Vagina (tissue), 2 donors: Measurements from ENCODE around the gene MTUS2. TPM values are rescaled to one million over a fixed set of nuclear protein-coding genes. Genes with fewer than 3 reads are reported as not detected.

Source experiments
- DNase-seq, 2 donors: peaks; one replicate each; pipeline ENCODE4 v3.0.0-alpha.2; 2017; ENCODE audit errors: extremely low spot score in 2 of 2
- H3K27ac ChIP-seq: fragments of 200-600 bp; sonication (generic); one replicate; pipeline ENCODE4 v1.5.1; 2019
- H3K27me3 ChIP-seq: fragments of 200-600 bp; sonication (generic); one replicate; pipeline ENCODE4 v1.5.1; 2019
- H3K36me3 ChIP-seq, 2 donors: fragments of 200-600 bp; sonication (generic); one replicate each; pipeline ENCODE4 v1.5.1; 2017 to 2019
- H3K4me1 ChIP-seq: fragments of 200-600 bp; sonication (generic); one replicate; pipeline ENCODE4 v1.5.1; 2019
- H3K4me3 ChIP-seq, 2 donors: fragments of 200-600 bp; sonication (generic); 1 replicate in 1 of 2; 2 replicates in 1 of 2; pipeline ENCODE4 v1.5.1; 2016 to 2019
- H3K9me3 ChIP-seq: fragments of 200-600 bp; sonication (generic); one replicate; pipeline ENCODE4 v1.5.1; 2019
- POLR2A ChIP-seq, 2 donors: fragments of 450-650 bp; IDR thresholded peaks; one replicate each; pipeline ENCODE4 v1.6.1; 2017; ENCODE audit warnings: antibody characterized with exemption in 2 of 2, mild to moderate bottlenecking in 2 of 2, moderate library complexity in 2 of 2
- POLR2AphosphoS5 ChIP-seq, 2 donors: sonication (generic); formaldehyde crosslinking; IDR thresholded peaks; one replicate each; pipeline ENCODE4 v1.9.0; 2017; ENCODE audit warnings: antibody characterized with exemption in 2 of 2, mild to moderate bottlenecking in 2 of 2, low read depth in 1 of 2; ENCODE audit not compliant: insufficient read depth in 1 of 2
- intact Hi-C: fragments of 100-400 bp; cut with DNase I; formaldehyde crosslinking; loops from one replicate; pipeline ENCODE4 v1.15.1; 2023
- total RNA-seq: library from RNA; depleted of rRNA; stranded (reverse); fragments of >200 nt; gene quantifications from one replicate; pipeline ENCODE4 v1.2.3, GENCODE V29; 2016
- TF ChIP-seq, protein P1 (sequence below), 3 experiments: fragments of 450-650 bp in 2 of 3; fragments of 200-600 bp in 1 of 3; sonication (generic) in 1 of 3; IDR thresholded peaks; one replicate each; pipeline ENCODE4 v1.5.1; 2017 to 2019; ENCODE audit warnings: antibody characterized with exemption in 3 of 3, mild to moderate bottlenecking in 2 of 3, moderate library complexity in 2 of 3

MTUS2 gene
- total RNA-seq, 1 donor from 2014 or later = 0.74 TPM

DNA sequence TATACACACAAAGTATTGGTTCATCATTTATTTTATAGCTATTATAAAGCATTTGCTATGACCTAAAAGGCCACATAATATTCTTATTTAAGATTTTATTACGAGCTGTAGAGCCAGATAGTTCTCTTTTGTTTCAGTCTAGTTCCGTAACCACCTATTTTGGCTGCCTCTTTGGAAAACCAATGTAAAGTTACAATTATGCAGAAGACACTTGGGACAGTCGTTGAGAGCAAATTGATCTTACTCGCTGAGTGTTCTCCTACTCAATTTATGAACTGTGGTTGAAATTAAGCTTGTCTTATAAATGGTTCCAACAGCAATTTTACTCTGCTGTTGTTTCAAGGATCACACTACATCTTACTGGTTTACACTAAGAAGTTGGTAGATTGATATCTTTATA is 653.0 kb downstream of the MTUS2 start:
- no peak overlapping the region for H3K27ac ChIP-seq
- H3K9me3 ChIP-seq = no peaks in the 10 kb centered on the region
- TF ChIP-seq POLR2A (IDR thresholded peaks at IDR 0.05) (no peak), POLR2AphosphoS5 (IDR thresholded peaks at IDR 0.05; ENCODE audit: insufficient read depth in 1 of 2, low read depth in 1 of 2) (no peak)
- TF ChIP-seq, protein P1, sequence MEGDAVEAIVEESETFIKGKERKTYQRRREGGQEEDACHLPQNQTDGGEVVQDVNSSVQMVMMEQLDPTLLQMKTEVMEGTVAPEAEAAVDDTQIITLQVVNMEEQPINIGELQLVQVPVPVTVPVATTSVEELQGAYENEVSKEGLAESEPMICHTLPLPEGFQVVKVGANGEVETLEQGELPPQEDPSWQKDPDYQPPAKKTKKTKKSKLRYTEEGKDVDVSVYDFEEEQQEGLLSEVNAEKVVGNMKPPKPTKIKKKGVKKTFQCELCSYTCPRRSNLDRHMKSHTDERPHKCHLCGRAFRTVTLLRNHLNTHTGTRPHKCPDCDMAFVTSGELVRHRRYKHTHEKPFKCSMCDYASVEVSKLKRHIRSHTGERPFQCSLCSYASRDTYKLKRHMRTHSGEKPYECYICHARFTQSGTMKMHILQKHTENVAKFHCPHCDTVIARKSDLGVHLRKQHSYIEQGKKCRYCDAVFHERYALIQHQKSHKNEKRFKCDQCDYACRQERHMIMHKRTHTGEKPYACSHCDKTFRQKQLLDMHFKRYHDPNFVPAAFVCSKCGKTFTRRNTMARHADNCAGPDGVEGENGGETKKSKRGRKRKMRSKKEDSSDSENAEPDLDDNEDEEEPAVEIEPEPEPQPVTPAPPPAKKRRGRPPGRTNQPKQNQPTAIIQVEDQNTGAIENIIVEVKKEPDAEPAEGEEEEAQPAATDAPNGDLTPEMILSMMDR (IDR thresholded peaks at IDR 0.05) = no peak
- intact Hi-C loops = no loop called here
- no peaks in the 10 kb centered on the region for H3K4me1 ChIP-seq
- no peaks in the 10 kb centered on the region for H3K36me3 ChIP-seq
- H3K4me3 ChIP-seq = no peak overlapping the region
- no peaks in the 10 kb centered on the region for H3K27me3 ChIP-seq
- DNase-seq = no peak

DNA sequence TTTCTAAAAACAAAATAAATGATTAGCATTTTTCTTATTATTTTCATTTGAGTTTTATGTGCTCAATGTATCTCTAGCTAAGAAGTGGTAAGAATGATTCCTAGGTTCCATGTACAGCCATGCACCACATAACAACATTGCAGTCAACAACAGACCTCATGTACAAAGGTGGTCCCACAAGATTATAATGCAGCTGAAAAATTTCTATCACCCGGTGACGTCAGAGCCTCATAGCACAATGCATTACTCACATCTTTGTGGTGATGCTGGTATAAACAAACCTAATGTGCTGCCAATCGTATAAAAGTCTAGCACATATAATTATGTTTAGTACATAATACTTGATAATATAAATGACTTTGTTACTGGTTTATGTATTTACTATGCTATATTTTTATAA is 654.9 kb downstream of the MTUS2 start:
- TF ChIP-seq POLR2A (IDR thresholded peaks at IDR 0.05) (no peak), POLR2AphosphoS5 (IDR thresholded peaks at IDR 0.05; ENCODE audit: insufficient read depth in 1 of 2, low read depth in 1 of 2) (no peak)
- TF ChIP-seq, protein P1 (IDR thresholded peaks at IDR 0.05) = no peak
- Histone ChIP-seq H3K4me3 (no peak overlapping the region), H3K27me3 (no peaks in the 10 kb centered on the region), H3K9me3 (no peaks in the 10 kb centered on the region), H3K4me1 (no peaks in the 10 kb centered on the region), H3K27ac (no peak overlapping the region), H3K36me3 (no peaks in the 10 kb centered on the region)
- DNase-seq = no peak
- intact Hi-C loops = no loop called here

DNA sequence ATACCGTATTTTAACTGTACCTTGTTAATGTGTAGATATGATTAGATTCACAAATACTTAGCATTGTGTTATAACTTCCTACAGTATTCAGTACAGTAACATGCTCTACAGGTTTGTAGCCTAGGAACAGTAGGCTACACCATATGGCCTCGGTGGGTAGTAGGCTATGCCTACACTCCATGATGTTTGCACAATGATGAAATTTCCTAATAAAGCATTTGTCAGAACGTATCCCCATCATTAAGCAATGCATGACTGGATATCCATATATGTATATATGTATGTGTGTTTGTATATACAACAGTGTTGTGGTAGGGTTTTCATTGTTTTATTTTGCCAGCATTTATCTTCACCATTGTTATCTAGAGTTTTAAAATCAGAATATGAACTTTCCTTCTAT is 655.9 kb downstream of the MTUS2 start:
- no peak overlapping the region for H3K4me3 ChIP-seq
- TF ChIP-seq, protein P1 (IDR thresholded peaks at IDR 0.05) = no peak
- TF ChIP-seq POLR2AphosphoS5 (IDR thresholded peaks at IDR 0.05; ENCODE audit: insufficient read depth in 1 of 2, low read depth in 1 of 2) (no peak), POLR2A (IDR thresholded peaks at IDR 0.05) (no peak)
- intact Hi-C loops = no loop called here

DNA sequence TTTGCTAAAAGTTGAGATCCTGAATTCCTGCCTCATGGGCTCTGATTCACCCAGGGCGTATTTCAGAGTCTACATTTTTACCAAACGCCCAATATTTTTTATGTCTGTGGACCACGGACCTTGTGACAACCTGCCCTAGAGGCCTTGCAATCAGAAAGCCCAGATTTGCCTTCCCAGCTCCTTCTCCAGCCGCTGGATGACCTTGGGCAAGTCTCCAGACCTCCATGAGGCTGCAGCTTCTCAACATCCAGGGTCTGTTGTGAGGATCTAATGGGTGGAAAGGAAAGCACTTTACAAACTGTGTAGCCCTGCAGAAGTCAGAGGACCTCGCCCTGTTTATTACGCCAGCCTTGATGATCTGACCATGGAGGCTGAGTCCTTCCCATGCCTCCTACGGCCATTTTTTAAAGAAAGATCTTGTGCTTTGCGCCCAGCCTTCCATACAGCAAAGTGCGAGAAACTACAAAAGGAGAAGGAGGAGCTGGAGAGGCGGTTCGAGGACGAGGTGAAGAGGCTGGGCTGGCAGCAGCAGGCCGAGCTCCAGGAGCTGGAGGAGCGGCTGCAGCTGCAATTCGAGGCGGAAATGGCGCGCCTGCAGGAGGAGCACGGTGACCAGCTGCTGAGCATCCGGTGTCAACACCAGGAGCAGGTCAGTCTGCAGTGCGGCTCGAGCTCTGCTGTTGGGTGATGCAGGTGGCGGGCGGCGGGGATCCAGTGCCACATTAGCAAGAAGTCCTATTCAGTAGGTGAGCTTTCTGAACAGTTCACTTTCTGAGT is 659.8 kb downstream of the MTUS2 start:
- H3K27me3 ChIP-seq = no peaks in the 10 kb centered on the region
- no peak for DNase-seq
- intact Hi-C loops = no loop called here
- no peaks in the 10 kb centered on the region for H3K4me1 ChIP-seq
- H3K36me3 ChIP-seq = no peaks in the 10 kb centered on the region
- no peak for TF ChIP-seq POLR2AphosphoS5 (IDR thresholded peaks at IDR 0.05; ENCODE audit: insufficient read depth in 1 of 2, low read depth in 1 of 2)
- H3K27ac ChIP-seq = no peak overlapping the region
- H3K4me3 ChIP-seq = no peak overlapping the region
- no peaks in the 10 kb centered on the region for H3K9me3 ChIP-seq

More for the DNA sequence above, 655.9 kb downstream of the MTUS2 start:
- Histone ChIP-seq H3K9me3 (no peaks in the 10 kb centered on the region), H3K27ac (no peak overlapping the region), H3K36me3 (no peaks in the 10 kb centered on the region), H3K4me1 (no peaks in the 10 kb centered on the region), H3K27me3 (no peaks in the 10 kb centered on the region)
- DNase-seq = no peak

DNA sequence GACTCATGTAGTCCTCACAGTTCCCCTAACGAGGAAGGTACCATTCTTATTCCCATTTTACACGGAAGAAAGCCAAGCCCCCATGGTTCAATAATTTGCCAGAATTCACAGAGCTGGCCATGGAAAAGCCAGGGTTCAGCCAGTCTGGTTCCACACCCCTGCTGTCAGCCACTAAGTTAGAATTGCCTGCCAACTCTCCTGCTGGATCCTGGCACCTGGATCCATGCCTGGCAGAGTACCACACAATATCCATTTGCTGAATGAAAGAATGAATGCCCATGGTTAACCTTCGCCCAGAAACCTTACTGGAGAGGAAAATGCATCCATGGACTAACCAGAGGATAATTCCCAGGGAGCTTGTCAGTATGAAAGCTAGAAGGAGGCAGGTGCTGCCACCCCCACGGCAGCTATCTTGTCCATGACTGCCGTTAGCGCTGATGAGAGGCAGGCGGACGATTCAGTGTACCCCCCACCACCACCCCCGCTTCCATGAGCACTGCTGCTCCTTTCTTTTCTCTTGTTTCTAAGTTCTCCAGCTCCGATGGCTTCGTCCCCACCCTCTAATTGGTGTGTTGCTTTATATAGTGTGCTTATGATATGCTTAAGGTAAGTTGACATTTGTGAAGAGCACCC is 660.9 kb downstream of the MTUS2 start:
- no peak for DNase-seq
- H3K4me3 ChIP-seq = no peak overlapping the region
- no peaks in the 10 kb centered on the region for H3K9me3 ChIP-seq
- no peaks in the 10 kb centered on the region for H3K36me3 ChIP-seq
- intact Hi-C loops = no loop called here
- H3K4me1 ChIP-seq = no peaks in the 10 kb centered on the region
- no peak overlapping the region for H3K27ac ChIP-seq
- no peaks in the 10 kb centered on the region for H3K27me3 ChIP-seq
- TF ChIP-seq, protein P1 (IDR thresholded peaks at IDR 0.05) = no peak
- no peak for TF ChIP-seq POLR2A (IDR thresholded peaks at IDR 0.05)
- no peak for TF ChIP-seq POLR2AphosphoS5 (IDR thresholded peaks at IDR 0.05; ENCODE audit: insufficient read depth in 1 of 2, low read depth in 1 of 2)
